ENCODE data around the gene ELAVL4. TPM values are rescaled to one million over a fixed set of nuclear protein-coding genes. Genes with fewer than 3 reads are reported as not detected.
A peak's percentile ranks its signal among the peaks of the same experiment; 100 is the strongest.

Gene ELAVL4
- total and polyA plus RNA-seq, 2 of the 8 experiments (the other 6 are each of a cell fraction or from before 2014, with no cell fraction given): 0.21 to 0.89 TPM

DNA sequence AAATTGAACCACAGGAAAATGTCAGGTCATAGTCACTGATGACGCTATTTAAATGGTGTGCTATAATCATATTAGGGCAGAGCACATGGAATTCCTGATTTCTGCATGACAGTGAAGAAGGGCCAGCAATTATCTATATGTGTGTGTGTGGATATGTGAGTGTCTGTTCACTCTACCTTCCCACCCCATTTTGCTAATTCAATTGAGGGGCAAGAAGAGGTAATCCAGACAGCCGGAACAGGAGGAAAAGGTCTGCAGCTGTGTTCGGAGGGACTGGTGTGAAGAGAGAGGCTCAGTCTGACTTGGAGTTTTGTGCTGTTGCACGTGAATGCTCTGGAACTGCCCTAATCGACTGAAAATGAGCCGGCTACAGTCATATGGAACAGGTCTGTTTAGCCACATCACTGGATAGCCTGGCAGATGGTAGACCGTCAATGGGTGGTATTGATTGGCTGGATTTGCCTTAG is 5.1 kb upstream of the ELAVL4 start:
- peak overlapping the region; percentile 84; the same call in 1 of the 2 replicates for H2AFZ ChIP-seq (ENCODE audit: low read length)
- no peak overlapping the region for H3K23ac ChIP-seq (ENCODE audit: insufficient read length)
- no peak overlapping the region for H3K18ac ChIP-seq (ENCODE audit: extremely low read depth, low read length)
- H4K5ac ChIP-seq (ENCODE audit: insufficient read length, low read depth, low read length): no peak overlapping the region
- H3K27me3 ChIP-seq (replicated peaks in 1 of 4; ENCODE audit: control insufficient read depth in 3 of 4, extremely low read depth in 1 of 4, insufficient read depth in 3 of 4, low read length in 3 of 4): peaks cover 0 to 1% (median 0%) of the 10 kb centered on the region in 4 experiments; a peak in 1 of 7 replicates
- no peaks in the 10 kb centered on the region for H3K36me3 ChIP-seq (ENCODE audit: control insufficient read depth in 2 of 4, insufficient read depth in 4 of 4, low read length in 3 of 4)
- WGBS, 2 experiments (ENCODE audit: extremely low coverage in 1 of 2, insufficient coverage in 1 of 2, insufficient read length in 1 of 2, insufficient replicate concordance in 2 of 2, low coverage in 1 of 2, low lambda C conversion rate in 2 of 2, missing lambda C conversion rate in 1 of 2): 87% methylated on average over 7 of the region's 7 CpGs; no CpG with 5 or more reads in 1 of the 2 experiments
- H4K8ac ChIP-seq (ENCODE audit: extremely low read depth, insufficient read depth, low read length): no peak overlapping the region
- ChIA-PET CTCF (ENCODE audit: partially characterized antibody) (interaction anchor here (0.6 to 1.4 kb wide), 2 partner anchors 10 to 96 kb away, joined by 3 to 5 read pairs; no protein-coding TSS in a partner anchor), POLR2A (ENCODE audit: partially characterized antibody) (no interaction called here)
- H2BK15ac ChIP-seq (ENCODE audit: low read length): no peak overlapping the region; the same call in 1 of the 2 replicates
- no peak overlapping the region for H4K91ac ChIP-seq (replicated peaks; ENCODE audit: insufficient read length, low read length)
- H3K14ac ChIP-seq (ENCODE audit: insufficient read length): no peak overlapping the region
- TF ChIP-seq JUND (IDR thresholded peaks at IDR 0.05; ENCODE audit: low read length) (no peak), HDAC6 (IDR thresholded peaks at IDR 0.05; ENCODE audit: low read depth, low read length) (no peak), RNF2 (IDR thresholded peaks at IDR 0.05; ENCODE audit: borderline replicate concordance, low read depth, low read length, missing control alignments, poor library complexity, severe bottlenecking) (no peak), RAD21 (IDR thresholded peaks at IDR 0.05 in 1 of 2, conservative IDR thresholded peaks at IDR 0.05 in 1 of 2; ENCODE audit: low read depth in 2 of 2, low read length in 2 of 2) (no peak), POU5F1 (IDR thresholded peaks at IDR 0.05; ENCODE audit: low read depth, low read length) (no peak), SAP30 (IDR thresholded peaks at IDR 0.05; ENCODE audit: insufficient read depth, insufficient replicate concordance, low read length) (no peak), CBX8 (IDR thresholded peaks at IDR 0.05; ENCODE audit: borderline replicate concordance, low read depth, low read length) (no peak), PHF8 (conservative IDR thresholded peaks at IDR 0.05; ENCODE audit: low read depth, low read length) (no peak), SP1 (IDR thresholded peaks at IDR 0.05; ENCODE audit: low read depth, low read length) (no peak), BRCA1 (IDR thresholded peaks at IDR 0.05; ENCODE audit: low read depth, low read length) (no peak), RBBP5 (IDR thresholded peaks at IDR 0.05; ENCODE audit: borderline replicate concordance, low read depth, low read length) (no peak)
- H3K79me1 ChIP-seq (ENCODE audit: low read depth, low read length): no peaks in the 10 kb centered on the region
- no peak overlapping the region for H2BK20ac ChIP-seq (ENCODE audit: low read length)
- no peaks in the 10 kb centered on the region for H3K4me1 ChIP-seq (replicated peaks in 1 of 4; ENCODE audit: control insufficient read depth in 3 of 4, insufficient read depth in 4 of 4, low read length in 3 of 4)
- no peak overlapping the region for H3K27ac ChIP-seq (ENCODE audit: low read depth, low read length)
- DNase-seq (ENCODE audit: low read depth in 1 of 2, low spot score in 2 of 2) (no peak), FAIRE-seq (no peak)
- no peak overlapping the region for H3K9ac ChIP-seq (replicated peaks in 1 of 4; ENCODE audit: extremely low read depth in 1 of 4, low read depth in 3 of 4, low read length in 3 of 4)
- no peak overlapping the region for H3K4me2 ChIP-seq (ENCODE audit: insufficient read depth in 1 of 2, low read depth in 2 of 2, low read length in 2 of 2)
- no peaks in the 10 kb centered on the region for H4K20me1 ChIP-seq (replicated peaks in 1 of 2; ENCODE audit: control insufficient read depth in 1 of 2, insufficient read depth in 2 of 2, low read length in 2 of 2)
- H3K4me3 ChIP-seq (ENCODE audit: extremely low read depth in 1 of 4, insufficient read depth in 2 of 4, low read depth in 3 of 4, low read length in 4 of 4): no peak overlapping the region
- H3K79me2 ChIP-seq (ENCODE audit: control insufficient read depth in 1 of 2, insufficient read depth in 2 of 2, low read length in 2 of 2): no peaks in the 10 kb centered on the region
- H2BK12ac ChIP-seq (ENCODE audit: low read depth, low read length): no peak overlapping the region
- H2AK5ac ChIP-seq (ENCODE audit: low read depth, low read length): no peak overlapping the region
- H2BK5ac ChIP-seq (ENCODE audit: low read depth, low read length): no peak overlapping the region
- H3K9me3 ChIP-seq (ENCODE audit: insufficient read depth in 2 of 2, low read depth in 1 of 2, low read length in 1 of 2): no peaks in the 10 kb centered on the region
- H3K56ac ChIP-seq (replicated peaks; ENCODE audit: insufficient read length, low read depth, low read length): no peak overlapping the region
- H2BK120ac ChIP-seq (replicated peaks; ENCODE audit: low read depth, low read length): no peak overlapping the region
- no peak overlapping the region for H3K4ac ChIP-seq (replicated peaks; ENCODE audit: insufficient read length, low read depth, low read length)
- no peaks in the 10 kb centered on the region for H3K23me2 ChIP-seq (ENCODE audit: low read depth, low read length)
